Lower leg skin (tissue), 4 donors: ENCODE measurements around the gene NOC4L. TPM values are rescaled to one million over a fixed set of nuclear protein-coding genes. Genes with fewer than 3 reads are reported as not detected.

ENCODE experiments used
- DNase-seq, 2 donors: peaks; one replicate each; pipeline ENCODE4 v3.0.0-alpha.2; 2019; ENCODE audit warnings: low spot score in 2 of 2
- H3K4me3 ChIP-seq: fragments of 200-600 bp; sonication (generic); 2 replicates; pipeline ENCODE4 v1.5.1; 2017; ENCODE audit warnings: mild to moderate bottlenecking, low read depth; ENCODE audit not compliant: poor library complexity, severe bottlenecking
- CTCF ChIP-seq, 3 donors: fragments of 450-650 bp; IDR thresholded peaks; one replicate each; pipeline ENCODE4 v1.5.1; 2016; ENCODE audit warnings: antibody characterized with exemption in 3 of 3, mild to moderate bottlenecking in 3 of 3, moderate library complexity in 2 of 3
- POLR2A ChIP-seq, 2 donors: fragments of 450-650 bp; IDR thresholded peaks; one replicate each; pipeline ENCODE4 v1.6.1; 2016 to 2017; ENCODE audit warnings: antibody characterized with exemption in 2 of 2, mild to moderate bottlenecking in 1 of 2, moderate library complexity in 1 of 2
- WGBS, 2 donors: methylation state at CpG; one replicate each; pipeline ENCODE4 v1.1.5; 2018; 5-methylcytosine and 5-hydroxymethylcytosine counted together
- intact Hi-C: fragments of 100-400 bp; cut with DNase I; formaldehyde crosslinking; loops from one replicate; pipeline ENCODE4 v1.15.0; 2023; ENCODE audit warnings: low total_unique reads
- total RNA-seq, 4 donors: library from RNA; depleted of rRNA; stranded (reverse); fragments of >200 nt; gene quantifications; one replicate each; pipeline ENCODE4 v1.1.0, GENCODE V29; 2016

The NOC4L gene
- total RNA-seq, 4 donors from 2014 or later = 7.3 to 17.7 (median 14.1) TPM

- intact Hi-C loops = no loop called here
- no peak overlapping the region for H3K4me3 ChIP-seq
- WGBS, 2 donors = 93 to 96% methylated on average over 3 of the region's 3 CpGs
- TF ChIP-seq POLR2A (IDR thresholded peaks at IDR 0.05) (no peak), CTCF (IDR thresholded peaks at IDR 0.05) (no peak)
- DNase-seq = no peak
Observed at GRCh38 chr12:132110677-132111076, 33.6 kb upstream of the NOC4L start.

- intact Hi-C loops = no loop called here
- no peak overlapping the region for H3K4me3 ChIP-seq
- TF ChIP-seq CTCF (IDR thresholded peaks at IDR 0.05) = no peak
- TF ChIP-seq POLR2A (IDR thresholded peaks at IDR 0.05) = no peak
- peak in 1 of 2 donors; percentile 49 for DNase-seq
- 91 to 92% methylated on average over 19 of the region's 19 CpGs for WGBS, 2 donors
Observed at GRCh38 chr12:132111654-132112304, 32.5 kb upstream of the NOC4L start.

GRCh38 chr12:132114667-132115066, 29.6 kb upstream of the NOC4L start:
- intact Hi-C loops = no loop called here
- DNase-seq = peak in 1 of 2 donors; percentile 70
- no peak for TF ChIP-seq POLR2A (IDR thresholded peaks at IDR 0.05)
- no peak for TF ChIP-seq CTCF (IDR thresholded peaks at IDR 0.05)
- H3K4me3 ChIP-seq = no peak overlapping the region
- WGBS, 2 donors = 97 to 98% methylated on average over 6 of the region's 6 CpGs

GRCh38 chr12:132115500-132115899, 28.8 kb upstream of the NOC4L start:
- TF ChIP-seq CTCF (IDR thresholded peaks at IDR 0.05) (no peak), POLR2A (IDR thresholded peaks at IDR 0.05) (no peak)
- no peak overlapping the region for H3K4me3 ChIP-seq
- no peak for DNase-seq
- intact Hi-C loops = no loop called here
- WGBS, 2 donors = 96% methylated on average over 9 of the region's 9 CpGs

GRCh38 chr12:132116709-132117557, 27.3 kb upstream of the NOC4L start:
- no peak overlapping the region for H3K4me3 ChIP-seq
- intact Hi-C loops = no loop called here
- WGBS, 2 donors = 96% methylated on average over 49 to 51 of the region's 58 CpGs
- TF ChIP-seq POLR2A (IDR thresholded peaks at IDR 0.05) (no peak), CTCF (IDR thresholded peaks at IDR 0.05) (no peak)
- DNase-seq = no peak
